Measurements from ENCODE around the gene POLG.

DNA sequence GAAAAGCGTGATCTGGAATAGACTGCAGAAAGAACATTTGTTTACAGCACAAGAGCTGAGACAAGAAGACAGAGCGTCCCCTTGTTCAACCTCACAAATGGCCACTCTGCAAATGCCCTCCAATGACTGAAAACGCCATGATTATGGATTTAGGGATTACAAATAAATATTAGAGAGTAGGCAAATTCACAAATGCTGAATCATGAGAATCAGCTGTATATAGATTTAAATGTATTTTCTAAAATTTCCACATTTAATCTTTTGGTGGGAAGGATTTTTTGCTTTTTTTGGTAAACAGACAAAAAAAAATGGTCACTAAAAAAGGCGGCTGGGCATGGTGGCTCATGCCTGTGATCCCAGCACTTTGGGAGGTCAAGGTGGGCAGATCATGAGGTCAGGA lies 10.6 kb upstream of the POLG start:
- TF ChIP-seq, protein P1, sequence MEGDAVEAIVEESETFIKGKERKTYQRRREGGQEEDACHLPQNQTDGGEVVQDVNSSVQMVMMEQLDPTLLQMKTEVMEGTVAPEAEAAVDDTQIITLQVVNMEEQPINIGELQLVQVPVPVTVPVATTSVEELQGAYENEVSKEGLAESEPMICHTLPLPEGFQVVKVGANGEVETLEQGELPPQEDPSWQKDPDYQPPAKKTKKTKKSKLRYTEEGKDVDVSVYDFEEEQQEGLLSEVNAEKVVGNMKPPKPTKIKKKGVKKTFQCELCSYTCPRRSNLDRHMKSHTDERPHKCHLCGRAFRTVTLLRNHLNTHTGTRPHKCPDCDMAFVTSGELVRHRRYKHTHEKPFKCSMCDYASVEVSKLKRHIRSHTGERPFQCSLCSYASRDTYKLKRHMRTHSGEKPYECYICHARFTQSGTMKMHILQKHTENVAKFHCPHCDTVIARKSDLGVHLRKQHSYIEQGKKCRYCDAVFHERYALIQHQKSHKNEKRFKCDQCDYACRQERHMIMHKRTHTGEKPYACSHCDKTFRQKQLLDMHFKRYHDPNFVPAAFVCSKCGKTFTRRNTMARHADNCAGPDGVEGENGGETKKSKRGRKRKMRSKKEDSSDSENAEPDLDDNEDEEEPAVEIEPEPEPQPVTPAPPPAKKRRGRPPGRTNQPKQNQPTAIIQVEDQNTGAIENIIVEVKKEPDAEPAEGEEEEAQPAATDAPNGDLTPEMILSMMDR (IDR thresholded peaks at IDR 0.05) = no peak
- TF ChIP-seq EZH2 (IDR thresholded peaks at IDR 0.05; ENCODE audit: borderline replicate concordance, insufficient read depth, low read depth, low read length, poor library complexity, severe bottlenecking) = no peak

Data from B cell (primary cell).